Activated CD4-positive, CD25-positive, alpha-beta regulatory T cell treated with anti-CD3 and anti-CD28 coated beads, Interleukin-2, amount 50 U/mL, for 24 hours (primary cell): ENCODE measurements around the gene FRAS1.

Source experiments
- ATAC-seq, 2 donors: fragments of 150-1000 bp; cut with Tn5 transposase; one replicate each; pipeline ENCODE4 v1.10.0; 2021; ENCODE audit warnings: mild to moderate bottlenecking in 1 of 2, moderate library complexity in 1 of 2

The FRAS1 gene

DNA sequence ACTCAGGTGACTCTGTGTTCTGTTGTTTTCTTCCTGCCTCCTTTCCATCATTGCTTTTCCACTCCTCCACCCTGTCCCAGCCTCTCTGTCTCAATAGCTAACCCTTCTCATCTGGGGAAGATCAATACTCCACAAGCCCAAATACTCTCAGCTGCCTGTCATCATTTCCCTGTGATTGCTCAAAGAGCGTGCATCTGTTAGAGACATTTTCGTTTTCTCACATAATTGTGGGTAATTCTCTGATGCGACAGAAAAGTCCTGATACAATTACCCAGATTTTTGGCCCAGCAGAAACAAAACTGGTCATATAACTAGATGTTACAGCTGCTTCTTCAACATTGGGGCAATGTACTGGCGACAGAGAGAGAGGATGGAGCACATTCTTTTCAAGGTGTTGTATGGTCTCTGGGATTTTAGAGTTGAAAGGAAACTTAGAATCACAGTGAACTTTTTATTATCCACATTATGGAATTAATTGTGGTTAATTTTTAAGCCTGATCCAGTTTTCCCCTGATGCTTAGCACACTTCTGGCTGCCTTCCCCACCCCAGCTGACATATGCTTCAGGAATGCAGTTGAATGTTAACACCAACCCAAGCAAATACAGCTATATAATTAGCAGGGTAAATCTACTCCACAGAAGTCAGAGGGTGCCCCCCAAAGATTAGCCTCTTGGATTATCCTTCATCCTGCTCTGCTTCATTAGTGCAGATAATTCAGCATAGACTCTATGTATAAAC lies 323.0 kb downstream of the FRAS1 start:
- ATAC-seq = no peak

DNA sequence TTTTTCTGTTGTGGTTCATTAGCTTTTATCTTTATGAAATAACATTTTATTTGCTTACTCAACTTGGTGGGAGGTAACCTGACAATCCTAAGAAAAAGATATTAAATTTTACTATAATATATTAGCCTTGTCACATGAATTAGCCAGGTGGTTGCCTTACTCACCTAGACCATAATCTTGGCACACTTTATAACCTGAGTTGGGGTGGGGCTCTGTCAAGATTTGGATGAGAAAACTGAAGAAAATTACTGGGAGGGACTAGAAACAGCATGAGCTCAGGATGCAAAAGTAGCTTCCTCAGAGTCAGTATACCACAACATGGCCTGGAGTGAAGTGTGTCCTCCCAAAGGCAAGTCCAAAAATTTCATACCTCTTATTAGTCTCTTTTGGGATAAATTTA lies 329.6 kb downstream of the FRAS1 start:
- no peak for ATAC-seq

DNA sequence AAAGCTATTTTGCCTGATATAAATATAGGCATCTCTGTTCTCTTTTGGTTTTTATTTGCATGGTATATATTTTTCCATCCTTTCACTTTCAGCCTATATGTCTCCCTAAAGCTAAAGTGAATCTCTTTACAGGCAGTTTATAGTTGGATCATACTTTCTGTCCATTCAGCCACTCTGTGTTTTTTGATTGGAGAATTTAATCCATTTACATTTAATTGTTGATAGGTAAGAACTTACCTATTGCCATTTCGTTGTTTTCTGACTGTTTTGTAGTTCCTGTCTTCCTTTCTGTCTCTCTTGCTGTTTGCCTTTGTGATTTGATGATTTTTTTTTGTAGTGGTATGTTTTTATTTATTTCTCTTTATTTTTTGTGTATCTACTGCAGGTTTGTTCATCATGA lies 338.5 kb downstream of the FRAS1 start:
- no peak for ATAC-seq

DNA sequence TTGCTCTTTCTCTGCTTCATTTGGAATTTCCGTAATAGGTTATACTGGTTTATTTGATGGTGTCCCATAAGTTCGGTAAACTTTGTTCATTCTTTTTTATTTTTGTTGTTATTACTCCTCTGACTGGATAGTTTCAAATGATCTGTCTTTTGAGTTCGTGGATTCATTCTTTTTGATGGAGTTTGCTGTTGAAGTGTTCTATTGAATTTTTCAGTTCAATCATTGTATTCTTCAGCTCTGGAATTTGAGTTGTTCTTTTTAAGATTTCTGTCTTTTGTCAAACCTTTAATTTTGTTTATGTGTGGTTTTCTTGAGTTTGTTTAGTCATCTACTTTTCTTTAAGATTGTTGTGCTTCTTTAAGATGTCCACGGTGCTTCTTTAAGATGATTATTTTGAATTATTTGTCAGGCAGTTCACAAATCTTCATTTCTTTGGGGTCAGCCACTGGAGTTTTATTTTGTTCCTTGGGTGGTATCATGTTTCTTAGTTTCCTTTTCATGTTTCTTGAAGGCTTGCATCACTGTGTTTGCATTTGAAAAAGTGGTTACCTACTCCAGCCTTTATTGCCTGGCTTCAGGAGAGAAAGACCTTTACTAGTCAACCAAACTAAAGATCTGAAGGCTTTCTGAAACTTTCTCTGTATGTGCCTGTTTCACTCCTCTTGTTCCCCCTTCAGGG lies 339.6 kb downstream of the FRAS1 start:
- no peak for ATAC-seq

DNA sequence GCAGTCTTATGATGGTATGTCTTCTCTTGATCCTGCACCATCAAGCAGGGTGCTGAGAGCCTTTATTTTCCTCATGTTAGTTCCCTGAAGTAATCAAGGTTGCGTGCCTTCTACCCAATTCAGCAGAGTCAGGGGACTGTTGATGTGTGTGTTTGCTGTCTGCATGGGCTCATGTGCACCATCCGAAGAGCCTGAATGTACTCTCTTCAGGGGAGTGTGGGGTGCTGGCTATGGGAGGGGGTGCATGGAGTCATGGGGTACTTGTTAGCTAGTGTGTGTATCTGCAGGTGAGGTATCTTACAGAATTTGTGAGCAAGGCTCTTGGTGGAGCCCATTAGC lies 340.1 kb downstream of the FRAS1 start:
- no peak for ATAC-seq

DNA sequence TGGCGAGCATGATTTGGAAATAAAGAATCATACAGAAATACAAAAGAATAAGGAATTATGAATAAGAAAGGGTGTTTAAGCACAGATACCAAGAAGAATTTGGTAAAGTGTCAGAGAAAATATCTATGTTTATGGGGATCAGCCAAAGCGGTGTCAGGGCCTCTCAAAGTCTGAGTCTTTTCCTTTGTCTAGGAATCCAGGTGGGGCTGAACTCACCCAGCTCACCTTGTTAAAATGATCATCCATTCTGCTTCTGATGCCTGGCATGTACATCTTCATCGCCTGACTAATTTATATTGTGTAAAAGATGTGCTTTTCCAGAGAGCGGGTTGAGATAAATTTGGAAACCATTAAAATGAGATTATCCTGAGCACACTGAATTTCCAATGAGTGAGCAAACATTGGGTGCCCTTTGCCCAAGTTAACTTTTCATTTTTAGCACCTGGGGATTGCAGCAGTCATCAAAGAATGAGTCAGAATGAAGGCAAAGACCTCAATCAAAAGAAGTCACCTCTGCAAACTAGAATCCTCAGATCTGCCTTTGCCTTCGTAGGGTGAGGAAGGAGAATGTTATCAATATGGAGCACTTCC lies 352.6 kb downstream of the FRAS1 start:
- ATAC-seq = no peak

DNA sequence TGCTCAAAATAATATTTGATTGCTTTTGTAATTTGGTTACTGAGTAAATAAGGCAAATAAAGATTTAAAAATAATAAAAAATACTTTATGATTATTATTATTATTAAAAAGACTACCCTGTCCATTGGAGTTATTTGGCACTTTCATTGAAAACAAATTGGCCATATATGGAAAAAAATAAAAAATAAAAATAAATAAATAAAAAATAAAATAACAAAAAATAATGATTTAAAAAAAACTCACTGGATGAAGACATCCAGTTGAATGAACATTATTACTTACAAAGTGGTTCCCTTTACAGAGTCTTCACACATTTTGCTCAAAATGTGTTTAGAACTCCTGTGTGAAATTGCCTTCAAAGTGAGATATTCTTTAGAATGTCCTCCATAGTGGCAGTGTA lies 353.1 kb downstream of the FRAS1 start:
- ATAC-seq = no peak

DNA sequence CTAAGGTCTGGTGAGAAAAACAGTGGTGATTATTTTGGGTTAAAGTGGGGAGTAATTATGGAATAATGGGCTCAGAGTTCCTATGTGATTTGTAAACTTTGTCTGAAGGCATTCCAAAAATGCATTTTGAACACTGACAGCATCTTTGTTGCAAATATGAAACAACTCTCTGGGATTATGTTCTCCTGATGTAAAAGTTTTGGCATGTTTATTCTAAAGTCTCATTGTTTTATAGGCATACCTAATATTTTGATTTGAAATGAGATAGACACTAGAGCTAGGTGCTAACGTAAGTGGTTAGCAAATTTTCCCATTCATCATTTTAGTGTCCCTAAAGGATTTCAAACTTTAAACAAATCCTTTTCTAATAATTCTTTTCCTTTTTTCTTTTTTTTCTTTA lies 353.6 kb downstream of the FRAS1 start:
- no peak for ATAC-seq

DNA sequence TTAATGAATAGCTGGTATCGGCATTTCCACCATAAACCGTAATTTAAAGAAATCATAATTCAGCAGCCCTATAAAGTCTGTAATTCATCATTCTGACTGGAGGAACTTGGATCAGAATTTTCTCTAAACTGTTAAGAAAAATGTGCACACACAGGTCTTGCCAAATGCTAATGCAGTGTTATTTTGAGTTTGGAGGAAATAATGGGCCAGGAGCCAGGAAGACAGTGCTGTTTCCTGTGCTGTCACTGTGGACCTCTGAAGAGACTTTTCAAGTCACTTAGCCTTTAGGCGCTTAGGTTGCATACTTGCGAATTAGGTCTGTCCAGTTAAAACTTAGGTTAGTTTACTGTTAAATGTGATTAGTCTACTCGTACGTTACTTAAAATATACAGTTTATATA lies 357.0 kb downstream of the FRAS1 start:
- ATAC-seq = no peak

DNA sequence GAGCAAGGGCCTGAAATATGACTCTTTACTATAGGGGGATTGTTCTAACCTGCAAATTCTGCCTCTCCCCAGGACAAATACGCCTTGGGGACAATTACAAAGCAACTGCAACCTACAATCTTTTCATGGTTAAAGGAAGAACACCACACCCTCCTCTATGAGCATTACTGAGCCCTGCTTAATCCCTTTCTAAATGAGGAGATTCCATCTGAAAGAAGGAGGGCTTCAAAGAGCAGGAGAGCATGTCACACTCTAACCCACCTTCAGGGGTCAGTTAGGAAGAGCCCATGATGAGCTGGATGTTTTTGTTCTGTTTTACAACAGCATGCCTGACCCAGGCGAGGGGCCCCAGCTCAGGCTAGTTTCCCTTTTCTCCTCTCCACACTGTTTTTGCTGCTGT lies 360.5 kb downstream of the FRAS1 start:
- no peak for ATAC-seq

DNA sequence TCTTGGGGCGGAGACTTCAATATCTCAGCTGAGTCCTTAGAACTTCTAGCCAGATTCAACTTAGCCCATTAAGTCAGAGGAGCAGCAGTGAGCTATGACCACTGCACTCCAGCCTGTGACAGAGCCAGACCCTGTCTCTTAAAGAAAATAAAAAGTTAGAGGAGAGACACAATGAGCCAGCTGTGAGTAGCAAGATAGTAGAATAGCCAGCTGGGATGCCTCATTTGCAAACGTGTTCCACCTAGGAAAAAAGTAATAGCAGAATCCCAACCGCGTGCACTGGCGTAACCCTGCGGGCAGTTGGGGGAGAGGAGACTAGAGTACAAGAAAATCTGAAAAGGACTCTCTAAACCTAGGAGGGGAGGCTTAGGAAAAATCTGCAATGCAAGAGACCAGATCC lies 361.3 kb downstream of the FRAS1 start:
- no peak for ATAC-seq

DNA sequence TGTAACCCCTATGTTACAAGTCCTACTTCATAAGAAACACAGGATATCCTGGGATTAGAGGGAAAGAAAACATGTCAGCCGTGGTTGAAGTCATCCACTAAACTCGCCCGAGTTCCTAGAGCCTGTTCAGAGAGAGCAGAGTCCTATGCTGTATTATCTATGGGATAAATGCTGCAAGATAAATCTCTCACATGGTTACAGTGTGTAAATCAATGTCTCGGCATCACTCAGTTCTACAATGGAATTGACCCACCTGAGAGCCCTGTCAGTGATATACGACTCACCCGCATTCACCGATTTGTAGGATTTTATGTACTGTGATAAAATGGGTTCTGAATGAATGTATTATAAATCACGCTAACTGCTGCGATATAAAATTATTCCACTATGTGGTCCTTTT lies 366.7 kb downstream of the FRAS1 start:
- ATAC-seq = no peak

DNA sequence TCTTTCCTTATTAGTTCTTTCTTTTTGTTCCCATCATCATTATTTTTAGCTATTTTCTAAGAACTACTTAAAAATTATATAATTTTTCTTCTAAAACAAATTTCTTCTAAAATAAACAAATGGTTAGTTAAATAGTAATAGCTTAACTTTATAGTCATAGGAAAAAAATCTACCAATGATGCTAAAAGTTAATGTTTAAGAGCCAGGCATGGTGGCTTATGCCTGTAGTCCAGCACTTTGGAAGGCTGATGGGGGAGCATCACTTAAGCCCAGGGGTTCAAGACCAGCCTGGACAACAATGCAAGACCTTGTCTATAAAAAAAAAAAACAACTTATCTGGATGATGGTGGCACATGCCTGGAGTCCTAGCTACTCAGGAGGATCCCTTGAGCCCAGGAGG lies 367.3 kb downstream of the FRAS1 start:
- no peak for ATAC-seq

DNA sequence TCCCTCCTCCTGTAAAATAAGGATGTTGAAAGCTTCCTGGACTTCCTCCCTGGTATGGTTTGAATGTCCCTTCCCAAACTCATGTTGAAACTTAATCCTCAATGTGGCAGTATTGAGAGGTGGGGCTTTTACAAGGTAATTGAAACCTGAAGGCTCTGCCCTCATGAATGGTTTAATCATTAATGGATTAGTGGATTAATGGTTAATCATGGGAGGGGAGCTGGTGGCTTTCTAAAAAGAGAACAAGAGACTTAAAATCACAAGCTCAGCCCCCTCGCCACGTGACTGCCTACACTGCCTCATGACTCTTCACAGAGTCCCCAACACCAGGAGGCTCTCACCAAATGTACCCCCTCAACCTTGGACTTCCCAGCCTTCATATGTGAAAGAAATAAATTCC lies 369.8 kb downstream of the FRAS1 start:
- ATAC-seq = no peak

DNA sequence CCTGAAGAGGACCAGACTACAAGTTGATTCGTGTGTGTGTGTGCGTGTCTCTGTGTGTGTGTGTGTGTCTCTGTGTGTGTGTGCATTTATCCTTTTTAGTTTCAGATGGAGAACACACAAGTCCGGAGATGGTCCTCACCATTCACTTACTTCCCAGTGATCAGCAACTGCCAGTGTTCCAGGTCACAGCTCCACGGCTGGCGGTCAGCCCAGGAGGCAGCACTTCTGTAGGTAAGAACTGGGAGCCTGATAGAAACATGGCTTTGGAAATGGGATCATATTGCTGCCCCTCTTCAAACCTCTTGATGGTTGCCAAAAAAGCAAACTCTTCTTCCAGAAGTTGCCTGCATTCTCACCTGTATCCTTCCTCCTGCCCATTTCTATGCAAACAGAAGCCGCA lies 371.9 kb downstream of the FRAS1 start:
- ATAC-seq = no peak

DNA sequence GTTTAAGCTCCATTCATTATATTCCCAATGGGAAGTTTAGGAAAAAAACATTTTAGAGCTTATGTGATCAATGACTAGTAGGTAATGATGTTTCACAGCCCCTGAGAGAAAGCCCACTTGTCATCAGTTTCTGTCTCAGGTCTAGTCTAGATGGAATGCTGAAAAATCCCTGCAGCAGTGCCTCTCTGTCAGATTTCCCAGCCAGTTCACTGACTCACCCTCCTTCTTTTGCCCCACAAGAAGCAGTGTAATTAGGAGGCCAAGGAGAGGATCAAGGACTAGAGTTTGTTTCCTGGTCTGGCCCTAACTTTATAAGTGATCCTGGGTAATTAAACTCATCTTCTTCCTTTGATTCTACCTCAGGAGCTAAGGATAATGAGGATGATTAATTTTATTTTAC lies 375.8 kb downstream of the FRAS1 start:
- no peak for ATAC-seq

DNA sequence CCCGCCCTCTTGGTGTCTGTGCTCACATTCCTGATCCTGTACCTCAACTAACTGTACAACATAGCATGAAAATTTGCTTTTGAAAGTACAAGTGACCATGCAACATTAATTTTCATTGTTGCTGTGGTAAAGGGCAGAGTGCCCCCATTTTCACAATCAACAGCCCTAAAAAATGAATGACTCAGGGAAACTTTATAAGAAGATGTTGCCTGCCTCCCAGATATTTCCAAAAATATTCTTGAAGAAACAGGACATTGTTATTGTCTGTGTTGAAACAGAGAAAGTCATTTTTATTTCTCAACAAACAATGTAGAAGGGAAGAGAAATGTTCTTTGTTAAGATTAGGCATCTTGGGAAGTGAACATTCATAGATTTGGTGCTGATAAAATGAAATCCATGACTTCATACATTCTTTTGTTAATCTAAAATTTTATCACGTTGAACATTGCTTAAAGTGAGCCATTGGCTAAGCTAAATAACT lies 380.5 kb downstream of the FRAS1 start:
- ATAC-seq = no peak

DNA sequence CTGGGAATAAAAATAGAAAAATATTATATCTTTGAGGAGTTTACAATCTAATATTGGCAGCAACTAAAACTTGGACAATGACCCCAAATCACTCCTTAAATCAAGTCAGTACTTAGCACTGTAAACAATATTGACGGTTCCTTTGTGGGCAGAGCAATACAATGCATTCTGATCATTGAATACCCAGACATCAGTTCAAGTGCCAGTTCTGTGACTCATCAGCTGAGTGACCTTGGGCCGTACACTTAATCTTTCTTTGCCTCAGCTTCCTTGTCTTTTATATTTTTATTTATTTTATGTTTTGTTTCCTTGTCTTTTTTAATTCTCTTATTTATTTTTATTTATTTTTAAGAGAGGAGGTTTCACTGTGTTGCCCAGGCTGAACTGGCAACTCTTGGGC lies 382.2 kb downstream of the FRAS1 start:
- ATAC-seq = no peak

DNA sequence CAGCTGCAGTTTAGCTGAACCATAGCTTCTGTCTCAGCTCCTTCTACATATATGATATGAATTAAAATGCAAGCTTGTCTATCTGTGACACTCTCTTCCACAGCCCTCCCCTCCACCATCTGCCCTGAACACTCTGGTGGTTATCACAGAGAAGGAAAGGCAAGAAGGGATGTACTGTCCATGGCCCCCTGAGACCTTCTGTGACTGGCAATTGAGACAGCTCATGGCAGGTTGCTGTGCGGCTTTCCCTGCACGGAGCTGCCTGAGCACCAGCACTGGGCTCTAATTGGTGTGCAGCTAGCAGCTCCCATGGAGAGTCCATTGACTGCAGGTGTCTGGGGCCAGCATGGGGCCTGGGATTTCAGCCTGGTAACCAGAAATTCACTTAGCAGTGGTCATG lies 384.6 kb downstream of the FRAS1 start:
- no peak for ATAC-seq

DNA sequence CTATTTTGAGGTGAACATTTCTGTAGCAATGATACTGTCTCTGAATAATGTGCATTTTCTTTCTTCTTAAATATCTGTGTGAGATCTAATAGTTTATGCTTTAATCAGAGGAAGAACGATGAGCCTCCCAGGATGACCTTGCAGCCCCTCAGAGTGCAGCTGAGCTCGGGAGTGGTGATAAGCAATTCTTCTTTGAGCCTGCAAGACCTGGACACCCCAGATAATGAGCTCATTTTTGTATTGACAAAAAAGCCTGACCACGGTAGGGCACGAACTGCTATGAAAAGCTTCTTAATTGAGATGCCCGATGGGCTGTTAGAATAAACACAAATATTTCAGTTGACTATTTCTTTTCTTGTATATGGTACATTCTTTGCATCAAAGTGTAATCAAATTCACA lies 389.5 kb downstream of the FRAS1 start:
- no peak for ATAC-seq

DNA sequence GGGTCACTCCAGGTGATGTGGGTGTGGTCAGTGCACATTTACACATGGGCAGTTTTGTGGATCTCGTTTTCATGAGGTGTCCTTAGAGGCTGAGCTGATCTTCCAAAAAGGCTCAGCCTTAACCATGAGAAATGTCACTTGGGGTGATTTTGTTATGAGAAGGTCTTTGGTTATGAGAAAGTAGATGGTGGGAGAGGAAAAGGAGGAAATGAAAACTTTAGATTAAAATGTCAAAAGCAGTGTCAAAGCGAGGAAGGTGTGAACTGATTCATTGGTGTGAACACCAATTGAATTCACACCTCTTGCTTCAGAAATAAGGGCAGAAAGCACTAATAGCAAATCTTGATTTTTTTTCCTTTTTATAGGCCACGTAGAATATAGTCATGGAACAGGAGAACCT lies 394.3 kb downstream of the FRAS1 start:
- no peak for ATAC-seq

DNA sequence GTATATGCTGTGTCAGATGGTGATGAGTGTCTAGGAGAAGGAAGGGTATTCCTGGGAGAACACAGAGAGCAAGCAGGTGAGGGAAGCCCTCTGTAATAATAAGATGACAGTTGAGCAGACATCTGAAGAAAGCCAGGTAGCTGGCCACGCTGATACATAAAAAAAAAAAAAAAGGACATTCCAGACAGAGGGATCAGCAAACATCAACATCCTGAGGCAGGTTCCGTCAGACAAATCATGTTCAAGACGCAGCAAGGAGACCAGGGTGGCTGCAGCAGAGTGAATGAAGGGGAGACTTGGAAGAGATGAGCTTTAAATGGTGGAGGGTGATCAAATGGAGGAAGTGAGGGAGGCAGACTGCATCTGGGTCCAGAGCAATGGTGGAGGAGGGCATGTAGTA lies 396.9 kb downstream of the FRAS1 start:
- ATAC-seq = no peak

DNA sequence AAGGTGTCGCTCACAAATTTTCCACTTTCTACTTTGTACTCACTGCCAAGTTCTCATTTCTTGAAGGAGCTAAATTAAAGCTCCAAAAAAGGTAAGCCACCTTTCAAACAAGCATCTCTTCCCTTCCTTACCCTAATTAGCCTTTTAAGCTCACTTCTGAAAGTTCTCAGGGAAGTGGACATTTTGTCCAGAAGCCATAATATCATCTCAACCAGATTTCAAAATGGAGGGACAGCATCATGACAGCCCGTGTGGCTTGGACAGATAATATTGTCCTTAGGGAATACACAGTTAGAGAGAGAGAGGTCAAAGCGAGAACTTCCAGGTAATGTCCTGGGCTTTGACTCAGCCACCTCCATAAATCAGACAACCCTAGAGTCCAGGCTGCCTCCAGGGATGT lies 400.6 kb downstream of the FRAS1 start:
- ATAC-seq = no peak

DNA sequence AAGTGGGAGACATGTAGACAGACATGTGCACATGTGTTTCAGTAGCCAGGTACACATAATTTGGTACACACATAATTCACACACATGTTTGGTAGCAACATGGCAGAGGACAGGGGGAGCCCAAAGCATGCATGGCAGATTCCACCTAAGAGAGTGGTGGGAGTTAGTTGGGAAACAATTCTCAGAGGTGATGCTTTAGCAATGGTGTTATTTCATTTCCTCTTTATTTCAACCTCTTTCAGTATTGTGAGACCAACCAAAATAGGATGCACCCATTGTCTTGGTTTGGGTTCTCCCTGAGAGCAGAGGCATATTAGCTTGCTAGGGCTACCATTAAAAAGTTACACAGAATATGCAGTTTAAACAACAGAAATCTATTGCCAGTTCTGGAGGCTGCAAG lies 402.2 kb downstream of the FRAS1 start:
- ATAC-seq = no peak

DNA sequence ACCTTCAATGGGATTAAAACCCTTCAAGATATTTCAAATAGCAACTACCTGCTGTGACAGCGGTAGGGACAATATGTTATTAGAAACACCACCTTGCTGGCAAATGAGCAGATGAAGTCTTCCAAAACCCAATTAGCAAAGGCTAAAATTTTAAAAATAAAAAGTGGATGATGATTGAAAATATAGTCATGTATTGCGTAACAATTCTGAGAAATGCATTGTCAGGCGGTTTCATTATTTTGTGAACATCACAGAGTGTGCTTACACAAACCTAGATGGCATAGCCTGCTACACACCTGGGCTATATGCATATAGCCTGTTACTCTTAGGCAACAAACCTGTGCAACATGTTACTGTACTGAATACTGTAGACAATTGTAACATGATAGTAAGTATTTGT lies 403.2 kb downstream of the FRAS1 start:
- no peak for ATAC-seq
